CD4-positive, alpha-beta T cell treated with Interleukin-2 at 100 ng/mL for 4 hours (primary cell): Measurements from ENCODE around the gene PDE11A.
"Not testable (repeated sequence)": the region's sequence is repeated elsewhere in the genome, so short reads cannot be mapped to it uniquely, and the experiment has no call there.

Source experiments
- DNase-seq: peaks from one replicate; pipeline ENCODE4 v3.0.0-alpha.2; 2020; ENCODE audit warnings: low spot score

The PDE11A gene

GRCh38 chr2:178008636-178009289 lies 63.8 kb downstream of the PDE11A start:
- DNase-seq: no peak

GRCh38 chr2:178006710-178007109 lies 65.9 kb downstream of the PDE11A start:
- no peak for DNase-seq

GRCh38 chr2:178005756-178006155 lies 66.8 kb downstream of the PDE11A start:
- no peak for DNase-seq

- DNase-seq: no peak
Observed at GRCh38 chr2:178002038-178002437, 70.5 kb downstream of the PDE11A start.

GRCh38 chr2:177998996-177999395 lies 73.6 kb downstream of the PDE11A start:
- DNase-seq: no peak

GRCh38 chr2:177998006-177998405 lies 74.6 kb downstream of the PDE11A start:
- DNase-seq: no peak

GRCh38 chr2:177992992-177993391 lies 79.6 kb downstream of the PDE11A start:
- no peak for DNase-seq

GRCh38 chr2:177989029-177989885 lies 83.3 kb downstream of the PDE11A start:
- DNase-seq: no peak

GRCh38 chr2:177984749-177985148 lies 87.8 kb downstream of the PDE11A start:
- DNase-seq: no peak

GRCh38 chr2:177983183-177983788 lies 89.3 kb downstream of the PDE11A start:
- DNase-seq: peak; percentile 2

GRCh38 chr2:177972782-177973181 lies 99.8 kb downstream of the PDE11A start:
- no peak for DNase-seq

GRCh38 chr2:177972123-177972522 lies 100.5 kb downstream of the PDE11A start:
- DNase-seq: no peak

GRCh38 chr2:177970670-177971454 lies 101.7 kb downstream of the PDE11A start:
- no peak for DNase-seq

- no peak for DNase-seq
Observed at GRCh38 chr2:177964892-177965291, 107.7 kb downstream of the PDE11A start.

GRCh38 chr2:177952151-177952550 lies 120.4 kb downstream of the PDE11A start:
- no peak for DNase-seq

GRCh38 chr2:177947598-177947997 lies 125.0 kb downstream of the PDE11A start:
- not testable (repeated sequence) for DNase-seq

- not testable (repeated sequence) for DNase-seq
Observed at GRCh38 chr2:177944530-177944929, 128.0 kb downstream of the PDE11A start.

GRCh38 chr2:177942731-177943130 lies 129.8 kb downstream of the PDE11A start:
- no peak for DNase-seq

GRCh38 chr2:177939211-177939610 lies 133.4 kb downstream of the PDE11A start:
- DNase-seq: no peak

GRCh38 chr2:177930916-177931315 lies 141.7 kb downstream of the PDE11A start:
- no peak for DNase-seq

GRCh38 chr2:177929662-177930522 lies 142.7 kb downstream of the PDE11A start:
- no peak for DNase-seq
